Right cardiac atrium (tissue), 5 donors: ENCODE data around the gene MRPS27. TPM values are rescaled to one million over a fixed set of nuclear protein-coding genes. Genes with fewer than 3 reads are reported as not detected.

Experiments used
- ATAC-seq, 2 donors: fragments of 200-7000 bp; cut with Tn5 transposase; one replicate each; pipeline versions ENCODE4 v1.8.0 to v1.9.1; 2020; ENCODE audit warnings: moderate library complexity in 2 of 2, mild to moderate bottlenecking in 1 of 2
- DNase-seq, 3 donors: peaks; one replicate each; pipeline ENCODE4 v3.0.0-alpha.2; 2020
- H3K27ac ChIP-seq: one replicate; pipeline ENCODE4 v1.5.1; 2013; ENCODE audit warnings: mild to moderate bottlenecking, low read length, control low read depth, moderate library complexity
- H3K27me3 ChIP-seq: one replicate; pipeline ENCODE4 v1.6.1; 2013; ENCODE audit not compliant: control insufficient read depth, insufficient read depth
- H3K4me1 ChIP-seq: one replicate; pipeline ENCODE4 v1.6.1; 2013; ENCODE audit warnings: low read length; ENCODE audit not compliant: control insufficient read depth, insufficient read depth
- H3K4me3 ChIP-seq: one replicate; pipeline ENCODE4 v1.5.1; 2013; ENCODE audit warnings: low read length, control low read depth
- H3K9me3 ChIP-seq: one replicate; pipeline ENCODE4 v1.6.1; 2013; ENCODE audit warnings: low read length; ENCODE audit not compliant: control insufficient read depth
- WGBS: extraction: QIAGEN DNeasy Blood & Tissue Kit; methylation state at CpG from one replicate; pipeline ENCODE4 v1.1.7; 2013; 5-methylcytosine and 5-hydroxymethylcytosine counted together
- intact Hi-C, 4 donors: fragments of 100-400 bp; cut with DNase I; formaldehyde crosslinking; loops; one replicate each; pipeline versions ENCODE4 v1.11.0 to v1.14.0; 2022 to 2023
- polyA plus RNA-seq: library from polyadenylated mRNA; stranded (reverse); fragments of 200-250 nt; gene quantifications from one replicate; pipeline ENCODE4 v1.2.3, GENCODE V29; 2013
- total RNA-seq, 4 donors: library from RNA; stranded (reverse); fragmentation: NEBNext Ultra II Directional; extraction: Animal tissue kit (Norgen Biotek cat#: 25700); gene quantifications; one replicate each; pipeline ENCODE4 v1.2.1, GENCODE V29; 2021
- donor health status: healthy with polysubstance abuse.
- donor health status: DM: no; HTN: yes; CAD: no.
- donor health status: DM: no; HTN: no; CAD: no.
- donor health status: DM: no; HTN: yes; CAD: no; lungs with severe emphysema.
- donor health status: DM: yes; HTN: yes; CAD: no.

MRPS27 gene
- total and polyA plus RNA-seq, 5 donors, result 40.5 to 71.7 (median 60.9) TPM

DNA sequence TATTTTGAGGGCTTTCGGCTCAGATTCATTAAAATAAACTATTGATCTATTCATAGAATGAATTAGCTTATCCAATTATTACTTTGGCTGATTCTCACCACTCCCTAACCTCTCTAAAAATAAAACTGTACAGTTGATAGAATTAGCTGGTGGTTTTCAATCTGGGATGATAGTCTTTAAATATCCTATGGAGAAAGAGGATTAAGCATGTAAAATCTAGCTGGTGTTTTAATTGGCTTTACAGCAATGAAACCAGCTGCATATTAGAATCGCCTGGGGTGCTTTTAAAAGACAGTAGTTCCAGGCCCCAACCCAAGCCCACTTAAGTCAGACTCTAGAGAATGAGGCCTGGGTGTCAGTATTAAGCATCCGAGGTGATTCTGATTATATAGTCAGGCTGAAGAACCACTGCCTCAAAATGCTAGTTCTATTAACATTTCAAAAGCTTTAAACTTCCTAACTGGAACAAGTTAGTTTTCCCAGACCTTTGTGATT, 117.7 kb downstream of the MRPS27 start:
- Histone ChIP-seq H3K4me1 (no peaks in the 10 kb centered on the region), H3K27ac (no peak overlapping the region), H3K27me3 (no peaks in the 10 kb centered on the region), H3K4me3 (no peak overlapping the region), H3K9me3 (no peaks in the 10 kb centered on the region)
- no peak for DNase-seq
- no peak for ATAC-seq
- intact Hi-C loops, result no loop called here
- WGBS, result 73% methylated on average over 3 of the region's 3 CpGs

GRCh38 chr5:72199681-72200080, 120.4 kb downstream of the MRPS27 start:
- 96% methylated on average over 15 of the region's 15 CpGs for WGBS
- Histone ChIP-seq H3K4me1 (no peaks in the 10 kb centered on the region), H3K27ac (no peak overlapping the region), H3K27me3 (no peaks in the 10 kb centered on the region), H3K4me3 (no peak overlapping the region), H3K9me3 (no peaks in the 10 kb centered on the region)
- intact Hi-C loops, result no loop called here
- DNase-seq (no peak), ATAC-seq (no peak)

DNA sequence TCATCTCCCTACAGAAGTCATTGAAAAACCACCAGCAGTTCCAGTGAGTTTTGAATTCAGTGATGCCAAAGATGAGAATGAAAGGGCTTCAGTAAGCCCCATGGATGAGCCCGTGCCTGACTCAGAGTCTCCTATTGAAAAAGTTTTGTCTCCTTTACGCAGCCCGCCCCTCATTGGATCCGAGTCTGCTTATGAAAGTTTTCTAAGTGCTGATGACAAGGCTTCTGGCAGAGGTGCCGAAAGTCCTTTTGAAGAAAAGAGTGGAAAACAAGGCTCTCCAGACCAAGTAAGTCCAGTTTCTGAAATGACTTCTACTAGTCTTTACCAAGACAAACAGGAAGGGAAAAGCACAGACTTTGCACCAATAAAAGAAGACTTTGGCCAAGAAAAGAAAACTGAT, 122.6 kb downstream of the MRPS27 start:
- no peak overlapping the region for H3K27ac ChIP-seq
- H3K4me3 ChIP-seq, result no peak overlapping the region
- H3K9me3 ChIP-seq, result no peaks in the 10 kb centered on the region
- ATAC-seq (no peak), DNase-seq (no peak)
- intact Hi-C loops, result no loop called here
- WGBS, result 96% methylated on average over 5 of the region's 5 CpGs
- H3K4me1 ChIP-seq, result no peaks in the 10 kb centered on the region
- H3K27me3 ChIP-seq, result no peaks in the 10 kb centered on the region

DNA sequence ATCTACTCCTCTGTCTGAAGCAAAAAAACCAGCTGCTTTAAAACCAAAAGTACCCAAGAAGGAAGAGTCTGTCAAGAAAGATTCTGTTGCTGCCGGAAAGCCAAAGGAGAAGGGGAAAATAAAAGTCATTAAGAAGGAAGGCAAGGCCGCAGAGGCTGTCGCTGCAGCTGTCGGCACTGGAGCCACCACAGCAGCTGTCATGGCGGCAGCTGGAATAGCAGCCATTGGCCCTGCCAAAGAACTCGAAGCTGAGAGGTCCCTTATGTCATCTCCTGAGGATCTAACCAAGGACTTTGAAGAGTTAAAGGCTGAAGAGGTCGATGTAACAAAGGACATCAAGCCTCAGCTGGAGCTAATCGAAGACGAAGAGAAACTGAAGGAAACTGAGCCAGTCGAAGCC, 124.5 kb downstream of the MRPS27 start:
- intact Hi-C loops, result no loop called here
- ATAC-seq (no peak), DNase-seq (no peak)
- no peaks in the 10 kb centered on the region for H3K9me3 ChIP-seq
- H3K27me3 ChIP-seq, result no peaks in the 10 kb centered on the region
- H3K4me3 ChIP-seq, result no peak overlapping the region
- 97% methylated on average over 10 of the region's 10 CpGs for WGBS
- H3K4me1 ChIP-seq, result no peaks in the 10 kb centered on the region
- no peak overlapping the region for H3K27ac ChIP-seq

- intact Hi-C loops, result no loop called here
- DNase-seq, result peak in 1 of 3 donors; percentile 27
- H3K4me3 ChIP-seq, result no peak overlapping the region
- H3K4me1 ChIP-seq, result no peaks in the 10 kb centered on the region
- H3K9me3 ChIP-seq, result no peaks in the 10 kb centered on the region
- no peaks in the 10 kb centered on the region for H3K27me3 ChIP-seq
- no peak for ATAC-seq
- WGBS, result 96% methylated on average over 6 of the region's 6 CpGs
- no peak overlapping the region for H3K27ac ChIP-seq
Observed at GRCh38 chr5:72194846-72195245, 125.2 kb downstream of the MRPS27 start.

DNA sequence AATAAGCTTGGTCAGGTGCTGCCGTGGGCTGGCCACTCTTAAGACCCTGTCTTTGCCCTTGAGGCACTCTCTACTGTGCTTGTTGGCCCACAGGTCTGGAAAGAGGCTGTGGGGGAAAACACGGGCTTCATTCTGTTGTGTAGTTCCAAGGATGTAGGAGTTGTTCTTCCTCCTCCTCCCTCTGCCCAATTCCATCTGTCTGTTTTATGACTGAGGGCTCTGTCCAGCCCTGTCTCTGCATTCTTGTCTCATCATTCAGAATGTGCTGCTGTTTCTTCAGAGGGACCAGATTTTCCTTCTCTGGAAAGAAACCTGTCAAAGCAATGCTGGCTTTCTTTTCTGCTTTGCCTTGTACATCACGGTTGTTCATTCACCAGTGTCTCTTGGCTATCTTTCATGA, 128.6 kb downstream of the MRPS27 start:
- 66% methylated on average over 3 of the region's 3 CpGs for WGBS
- H3K27ac ChIP-seq, result no peak overlapping the region
- H3K4me1 ChIP-seq, result no peaks in the 10 kb centered on the region
- no peaks in the 10 kb centered on the region for H3K27me3 ChIP-seq
- H3K4me3 ChIP-seq, result no peak overlapping the region
- intact Hi-C loops, result no loop called here
- H3K9me3 ChIP-seq, result no peaks in the 10 kb centered on the region
- no peak for ATAC-seq
- no peak for DNase-seq

DNA sequence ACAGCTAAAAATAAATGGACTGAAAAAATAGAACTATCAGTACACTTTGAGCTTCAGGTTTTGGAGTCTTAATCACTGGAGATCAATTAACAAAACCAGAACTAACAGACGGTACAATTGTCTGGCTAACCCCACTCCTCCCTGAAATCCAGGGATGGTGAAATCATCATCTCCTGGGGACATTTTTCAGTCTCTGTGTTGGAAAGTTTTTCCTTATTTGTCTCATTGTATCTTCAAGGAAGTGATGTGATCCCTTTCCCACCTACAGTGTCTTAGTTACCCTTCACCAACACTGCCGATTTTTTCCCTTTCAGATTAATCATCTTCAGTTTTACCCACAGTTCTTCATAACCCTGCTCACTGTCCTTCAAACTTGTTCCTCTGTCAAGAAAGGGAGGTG, 130.9 kb downstream of the MRPS27 start:
- no peaks in the 10 kb centered on the region for H3K27me3 ChIP-seq
- H3K4me1 ChIP-seq, result peaks cover 10% of the 10 kb centered on the region
- ATAC-seq (no peak), DNase-seq (no peak)
- no peak overlapping the region for H3K4me3 ChIP-seq
- no peak overlapping the region for H3K27ac ChIP-seq
- no peaks in the 10 kb centered on the region for H3K9me3 ChIP-seq
- intact Hi-C loops, result no loop called here
- WGBS, result 73% methylated on average over 2 of the region's 2 CpGs

GRCh38 chr5:72188166-72188565, 131.9 kb downstream of the MRPS27 start:
- H3K27me3 ChIP-seq, result no peaks in the 10 kb centered on the region
- peaks cover 11% of the 10 kb centered on the region for H3K4me1 ChIP-seq
- intact Hi-C loops, result no loop called here
- H3K27ac ChIP-seq, result no peak overlapping the region
- H3K9me3 ChIP-seq, result no peaks in the 10 kb centered on the region
- 87% methylated on average over 2 of the region's 2 CpGs for WGBS
- DNase-seq, result no peak
- H3K4me3 ChIP-seq, result no peak overlapping the region
- no peak for ATAC-seq

DNA sequence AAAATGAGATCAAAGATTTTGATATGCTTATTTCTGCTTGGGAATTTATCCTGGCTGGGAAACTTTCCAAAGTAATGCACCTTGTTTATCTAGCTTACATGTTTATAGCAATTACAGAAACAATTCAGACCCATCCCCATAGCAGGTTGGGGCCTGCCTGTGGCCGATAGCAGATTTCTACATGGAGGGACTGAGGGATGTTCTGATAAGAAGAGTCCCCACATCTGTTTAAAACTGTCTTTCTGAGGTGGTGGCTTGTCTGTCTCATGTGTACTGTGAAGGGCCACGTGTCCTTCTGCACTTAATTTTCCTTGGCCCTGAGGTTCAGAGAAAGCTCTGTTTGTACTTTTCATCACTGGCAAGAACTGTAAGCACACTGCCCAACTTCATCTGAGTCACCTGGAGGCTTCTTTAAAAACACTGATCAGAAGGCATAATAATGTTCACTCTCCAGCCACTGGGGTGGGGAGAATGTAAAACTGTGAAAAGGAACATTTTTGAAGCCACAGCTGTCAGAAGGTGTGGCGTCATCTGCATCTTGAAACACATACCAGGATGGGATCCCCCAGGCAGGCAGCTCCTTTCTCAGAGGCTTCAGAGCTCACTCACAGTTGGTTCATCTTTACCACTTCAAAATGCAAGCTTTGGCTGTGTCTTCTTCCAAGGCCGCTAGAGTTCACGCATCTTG, 132.5 kb downstream of the MRPS27 start:
- Histone ChIP-seq H3K9me3 (no peaks in the 10 kb centered on the region), H3K27me3 (no peaks in the 10 kb centered on the region), H3K4me1 (peaks cover 11% of the 10 kb centered on the region), H3K27ac (no peak overlapping the region), H3K4me3 (no peak overlapping the region)
- no peak for ATAC-seq
- intact Hi-C loops, result no loop called here
- DNase-seq, result no peak
- 71% methylated on average over 5 of the region's 5 CpGs for WGBS

DNA sequence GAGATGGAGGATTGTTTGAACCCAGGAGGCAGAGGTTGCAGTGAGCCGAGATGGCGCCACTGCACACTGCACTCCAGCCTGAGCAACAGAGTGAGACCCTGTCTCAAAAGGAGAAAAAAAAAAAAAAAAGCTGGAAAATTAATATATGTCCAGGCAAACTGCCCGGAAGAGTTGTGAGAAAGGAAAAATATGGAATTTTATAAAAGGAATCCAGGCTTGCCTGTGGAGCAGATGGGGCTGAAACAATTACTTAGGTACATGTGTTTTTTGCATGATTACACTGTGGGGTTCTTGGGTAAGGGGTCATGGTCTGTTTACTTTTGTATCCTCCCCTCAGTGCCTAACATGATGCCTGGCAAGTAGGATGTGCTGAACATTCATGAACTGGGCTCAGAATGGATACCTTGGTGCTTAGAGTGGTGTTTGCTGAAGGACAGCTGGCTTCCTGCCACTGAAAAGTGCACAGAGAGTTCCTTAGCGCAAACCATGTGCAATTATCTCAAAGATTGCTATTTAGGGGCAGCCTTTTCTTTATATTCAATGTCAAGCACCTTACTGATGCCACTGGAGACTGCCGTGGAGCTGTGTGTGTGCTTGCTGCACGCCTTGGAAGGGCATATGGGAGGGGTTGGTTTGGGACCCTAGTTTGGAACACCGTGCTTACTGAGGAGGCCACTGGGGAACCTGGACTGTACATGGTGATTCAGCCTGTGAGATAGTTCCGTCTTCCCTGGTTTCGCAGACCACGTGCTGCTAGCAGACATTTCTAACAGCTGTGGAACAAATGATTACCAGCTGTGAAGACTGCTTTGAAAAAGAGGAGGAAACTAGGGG, 134.3 kb downstream of the MRPS27 start:
- WGBS, result 69% methylated on average over 10 of the region's 10 CpGs
- peaks cover 11% of the 10 kb centered on the region for H3K4me1 ChIP-seq
- peak; percentile 36 to 47 for ATAC-seq

DNA sequence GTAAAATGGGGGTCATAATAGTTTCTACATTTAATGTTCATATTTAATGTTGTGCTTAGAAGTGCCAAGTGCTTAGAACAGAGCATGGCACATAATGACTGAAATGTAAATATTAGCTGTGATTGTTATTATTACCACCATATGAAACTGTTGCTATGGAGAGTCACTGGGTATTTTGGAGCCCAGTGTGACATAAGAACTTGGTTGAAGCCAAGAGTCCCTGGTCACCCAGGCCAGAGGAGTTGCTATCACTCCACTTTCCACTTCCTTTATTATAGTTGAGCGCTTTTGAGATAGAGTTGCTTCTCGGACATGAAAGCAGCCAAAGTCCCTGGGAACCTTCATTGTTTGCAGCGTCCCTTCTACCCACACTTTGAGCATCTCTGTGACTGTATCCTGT, 135.6 kb downstream of the MRPS27 start:
- Histone ChIP-seq H3K27me3 (no peaks in the 10 kb centered on the region), H3K27ac (no peak overlapping the region), H3K4me3 (no peak overlapping the region), H3K9me3 (no peaks in the 10 kb centered on the region), H3K4me1 (peaks cover 13% of the 10 kb centered on the region)
- WGBS, result 65% methylated on average over 3 of the region's 3 CpGs
- peak in 1 of 2 donors; percentile 50 for ATAC-seq
- DNase-seq, result no peak
- intact Hi-C loops, result no loop called here

More for the DNA sequence above, 134.3 kb downstream of the MRPS27 start:
- no peaks in the 10 kb centered on the region for H3K9me3 ChIP-seq
- no peak overlapping the region for H3K4me3 ChIP-seq
- intact Hi-C loops, result no loop called here
- DNase-seq, result peak in 1 of 3 donors; percentile 35
- no peaks in the 10 kb centered on the region for H3K27me3 ChIP-seq
- no peak overlapping the region for H3K27ac ChIP-seq
